DOHH2 (cell line): ENCODE data around the gene HS3ST4.

Source experiments
- H3F3A ChIP-seq: fragments of 200-600 bp; sonication (generic), shearing (Covaris generic); 2 replicates; pipeline ENCODE4 v1.6.0; 2016; ENCODE audit warnings: antibody characterized with exemption, mild to moderate bottlenecking; ENCODE audit not compliant: control insufficient read depth, insufficient read depth
- H3K27ac ChIP-seq: fragments of 200-600 bp; sonication (generic); 2 replicates; pipeline ENCODE4 v1.5.1; 2014; ENCODE audit warnings: low read depth, mild to moderate bottlenecking, low read length, moderate library complexity
- H3K27me3 ChIP-seq: fragments of 200-600 bp; sonication (generic); 2 replicates; pipeline ENCODE4 v1.6.1; 2014; ENCODE audit warnings: mild to moderate bottlenecking, low read length, mixed read lengths; ENCODE audit not compliant: control insufficient read depth
- H3K36me3 ChIP-seq: fragments of 200-600 bp; sonication (generic); 2 replicates; pipeline ENCODE4 v1.6.1; 2014; ENCODE audit warnings: mild to moderate bottlenecking, low read length, moderate library complexity, mixed read lengths; ENCODE audit not compliant: control insufficient read depth
- H3K4me1 ChIP-seq: fragments of 200-600 bp; sonication (generic); 2 replicates; pipeline ENCODE4 v1.6.1; 2014; ENCODE audit warnings: mild to moderate bottlenecking, low read length, mixed read lengths; ENCODE audit not compliant: control insufficient read depth
- H3K4me2 ChIP-seq: fragments of 200-600 bp; sonication (generic); 2 replicates; pipeline ENCODE4 v1.6.0; 2014; ENCODE audit warnings: mild to moderate bottlenecking, low read length, moderate library complexity
- H3K4me3 ChIP-seq: fragments of 200-600 bp; sonication (generic); 2 replicates; pipeline ENCODE4 v1.5.1; 2014; ENCODE audit warnings: mild to moderate bottlenecking, low read length, mixed read lengths
- H3K79me2 ChIP-seq: fragments of 200-600 bp; sonication (generic); 2 replicates; pipeline ENCODE4 v1.6.1; 2014; ENCODE audit warnings: mild to moderate bottlenecking, low read length, mixed read lengths; ENCODE audit not compliant: control insufficient read depth
- H3K9me2 ChIP-seq: fragments of 200-600 bp; sonication (generic); replicated peaks from 2 replicates; pipeline ENCODE4 v1.6.1; 2014; ENCODE audit warnings: mild to moderate bottlenecking, low read length, mixed read lengths; ENCODE audit not compliant: control insufficient read depth
- H3K9me3 ChIP-seq: fragments of 200-600 bp; sonication (generic); 2 replicates; pipeline ENCODE4 v1.6.1; 2014; ENCODE audit warnings: antibody characterized with exemption, low read length, mixed read lengths; ENCODE audit not compliant: control insufficient read depth, insufficient read depth
- H4K20me1 ChIP-seq: fragments of 200-600 bp; sonication (generic); 2 replicates; pipeline ENCODE4 v1.6.0; 2014; ENCODE audit warnings: low read depth, mild to moderate bottlenecking, antibody characterized with exemption, low read length, moderate library complexity; ENCODE audit not compliant: control insufficient read depth, insufficient read depth
- EZH2phosphoT487 ChIP-seq: fragments of 200-600 bp; sonication (generic); IDR thresholded peaks from 2 replicates; pipeline ENCODE4 v1.6.1; 2017; ENCODE audit warnings: borderline replicate concordance, mild to moderate bottlenecking, antibody characterized with exemption, low read length, moderate library complexity, mixed read lengths
- TF ChIP-seq, protein P1 (sequence below): fragments of 200-600 bp; sonication (generic); IDR thresholded peaks from one replicate; pipeline ENCODE4 v1.5.1; 2014; ENCODE audit warnings: antibody characterized with exemption, mild to moderate bottlenecking, low read depth, low read length; ENCODE audit not compliant: poor library complexity, severe bottlenecking

Gene HS3ST4

GRCh38 chr16:26186091-26186615, 494.4 kb downstream of the HS3ST4 start:
- TF ChIP-seq EZH2phosphoT487, result no peak
- TF ChIP-seq, protein P1, sequence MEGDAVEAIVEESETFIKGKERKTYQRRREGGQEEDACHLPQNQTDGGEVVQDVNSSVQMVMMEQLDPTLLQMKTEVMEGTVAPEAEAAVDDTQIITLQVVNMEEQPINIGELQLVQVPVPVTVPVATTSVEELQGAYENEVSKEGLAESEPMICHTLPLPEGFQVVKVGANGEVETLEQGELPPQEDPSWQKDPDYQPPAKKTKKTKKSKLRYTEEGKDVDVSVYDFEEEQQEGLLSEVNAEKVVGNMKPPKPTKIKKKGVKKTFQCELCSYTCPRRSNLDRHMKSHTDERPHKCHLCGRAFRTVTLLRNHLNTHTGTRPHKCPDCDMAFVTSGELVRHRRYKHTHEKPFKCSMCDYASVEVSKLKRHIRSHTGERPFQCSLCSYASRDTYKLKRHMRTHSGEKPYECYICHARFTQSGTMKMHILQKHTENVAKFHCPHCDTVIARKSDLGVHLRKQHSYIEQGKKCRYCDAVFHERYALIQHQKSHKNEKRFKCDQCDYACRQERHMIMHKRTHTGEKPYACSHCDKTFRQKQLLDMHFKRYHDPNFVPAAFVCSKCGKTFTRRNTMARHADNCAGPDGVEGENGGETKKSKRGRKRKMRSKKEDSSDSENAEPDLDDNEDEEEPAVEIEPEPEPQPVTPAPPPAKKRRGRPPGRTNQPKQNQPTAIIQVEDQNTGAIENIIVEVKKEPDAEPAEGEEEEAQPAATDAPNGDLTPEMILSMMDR, result no peak
- H3K4me2 ChIP-seq, result no peak overlapping the region

More at GRCh38 chr16:26186091-26186615, 494.4 kb downstream of the HS3ST4 start:
- no peak overlapping the region for H3K27ac ChIP-seq
- no peaks in the 10 kb centered on the region for H3K79me2 ChIP-seq
- H3K4me1 ChIP-seq, result no peaks in the 10 kb centered on the region
- no peaks in the 10 kb centered on the region for H3K9me2 ChIP-seq
- no peaks in the 10 kb centered on the region for H3K27me3 ChIP-seq
- no peaks in the 10 kb centered on the region for H3K9me3 ChIP-seq
- H4K20me1 ChIP-seq, result no peaks in the 10 kb centered on the region
- no peaks in the 10 kb centered on the region for H3F3A ChIP-seq
- no peaks in the 10 kb centered on the region for H3K36me3 ChIP-seq
- H3K4me3 ChIP-seq, result no peak overlapping the region
